ENCODE data around the gene FADS2. TPM values are rescaled to one million over a fixed set of nuclear protein-coding genes. Genes with fewer than 3 reads are reported as not detected.

FADS2 gene
- total RNA-seq, 4 donors from 2014 or later: 2.7 to 28.8 (median 3.9) TPM

- Histone ChIP-seq H3K36me3 (no peaks in the 10 kb centered on the region), H3K4me3 (no peak overlapping the region), H3K4me1 (peaks cover 0 to 6% (median 0%) of the 10 kb centered on the region in 4 donors), H3K27me3 (peaks cover 9% of the 10 kb centered on the region), H3K27ac (no peak overlapping the region), H3K9me3 (no peaks in the 10 kb centered on the region)
- TF ChIP-seq EP300 (IDR thresholded peaks at IDR 0.05; ENCODE audit: low read depth) (no peak), POLR2AphosphoS5 (IDR thresholded peaks at IDR 0.05) (no peak), CTCF (IDR thresholded peaks at IDR 0.05) (no peak), POLR2A (IDR thresholded peaks at IDR 0.05) (no peak)
- no peak for DNase-seq
- WGBS, 2 donors (ENCODE audit: low coverage in 1 of 2): 74% methylated on average over 18 of the region's 18 CpGs; no CpG with 5 or more reads in 1 of the 2 donors
- in situ Hi-C loops (cut with MboI; ENCODE audit: low pct_ligation_motif_present in 1 of 4, low pct_unique_long_range_greater_than_20kb in 1 of 4, low sequenced_read_pairs in 3 of 4) (loop anchor here in 2 of 4 donors (25.0 kb wide), 1 partner anchor 446 kb away; no protein-coding TSS in a partner anchor), intact Hi-C loops (cut with DNase I; ENCODE audit: low total_unique reads) (no loop called here)
Observed at GRCh38 chr11:61866231-61866957, 38.3 kb downstream of the FADS2 start.

DNA sequence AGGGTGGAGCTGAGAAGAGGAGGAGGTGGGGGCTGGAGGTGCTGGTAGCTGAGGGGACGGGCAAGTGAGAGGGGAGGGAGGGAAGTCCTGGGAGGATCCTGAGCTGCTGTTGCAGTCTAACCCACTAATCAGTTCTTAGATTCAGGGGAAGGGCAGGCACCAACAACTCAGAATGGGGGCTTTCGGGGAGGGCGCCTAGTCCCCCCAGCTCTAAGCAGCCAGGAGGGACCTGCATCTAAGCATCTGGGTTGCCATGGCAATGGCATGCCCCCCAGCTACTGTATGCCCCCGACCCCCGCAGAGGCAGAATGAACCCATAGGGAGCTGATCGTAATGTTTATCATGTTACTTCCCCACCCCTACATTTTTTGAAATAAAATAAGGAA, 38.9 kb downstream of the FADS2 start:
- H3K4me1 ChIP-seq: peaks cover 0 to 8% (median 0%) of the 10 kb centered on the region in 4 donors
- peaks cover 13% of the 10 kb centered on the region for H3K27me3 ChIP-seq
- in situ Hi-C loops (cut with MboI; ENCODE audit: low pct_ligation_motif_present in 1 of 4, low pct_unique_long_range_greater_than_20kb in 1 of 4, low sequenced_read_pairs in 3 of 4) (loop anchor here in 2 of 4 donors (25.0 kb wide), 1 partner anchor 445 kb away; no protein-coding TSS in a partner anchor), intact Hi-C loops (cut with DNase I; ENCODE audit: low total_unique reads) (no loop called here)
- no peaks in the 10 kb centered on the region for H3K36me3 ChIP-seq
- H3K4me3 ChIP-seq: no peak overlapping the region
- DNase-seq: no peak
- WGBS, 2 donors (ENCODE audit: low coverage in 1 of 2): 92% methylated on average over 6 of the region's 6 CpGs; no CpG with 5 or more reads in 1 of the 2 donors
- H3K27ac ChIP-seq: no peak overlapping the region
- no peak for TF ChIP-seq POLR2AphosphoS5 (IDR thresholded peaks at IDR 0.05)
- no peaks in the 10 kb centered on the region for H3K9me3 ChIP-seq

GRCh38 chr11:61868571-61869428, 40.7 kb downstream of the FADS2 start:
- no peak for DNase-seq
- H3K4me3 ChIP-seq: no peak overlapping the region
- 91% methylated on average over 10 of the region's 14 CpGs; no CpG with 5 or more reads in 1 of the 2 donors for WGBS, 2 donors (ENCODE audit: low coverage in 1 of 2)
- TF ChIP-seq CTCF (IDR thresholded peaks at IDR 0.05): no peak
- in situ Hi-C loops (cut with MboI; ENCODE audit: low pct_ligation_motif_present in 1 of 4, low pct_unique_long_range_greater_than_20kb in 1 of 4, low sequenced_read_pairs in 3 of 4): loop anchor here in 2 of 4 donors (25.0 kb wide), 1 partner anchor 444 kb away; no protein-coding TSS in a partner anchor
- peaks cover 13% of the 10 kb centered on the region for H3K27me3 ChIP-seq
- H3K4me1 ChIP-seq: peaks cover 0 to 8% (median 0%) of the 10 kb centered on the region in 4 donors
- no peak overlapping the region for H3K27ac ChIP-seq
- intact Hi-C loops (cut with DNase I; ENCODE audit: low total_unique reads): no loop called here
- no peaks in the 10 kb centered on the region for H3K36me3 ChIP-seq
- H3K9me3 ChIP-seq: no peaks in the 10 kb centered on the region

- peaks cover 0 to 8% (median 0%) of the 10 kb centered on the region in 4 donors for H3K4me1 ChIP-seq
- no peaks in the 10 kb centered on the region for H3K9me3 ChIP-seq
- H3K4me3 ChIP-seq: no peak overlapping the region
- intact Hi-C loops (cut with DNase I; ENCODE audit: low total_unique reads): no loop called here
- peaks cover 13% of the 10 kb centered on the region for H3K27me3 ChIP-seq
- no peak overlapping the region for H3K27ac ChIP-seq
- in situ Hi-C loops (cut with MboI; ENCODE audit: low pct_ligation_motif_present in 1 of 4, low pct_unique_long_range_greater_than_20kb in 1 of 4, low sequenced_read_pairs in 3 of 4): loop anchor here in 2 of 4 donors (25.0 kb wide), 1 partner anchor 443 kb away; no protein-coding TSS in a partner anchor
- DNase-seq: no peak
- no peak for TF ChIP-seq CTCF (IDR thresholded peaks at IDR 0.05)
- TF ChIP-seq POLR2A (IDR thresholded peaks at IDR 0.05): no peak
- no peak for TF ChIP-seq EP300 (IDR thresholded peaks at IDR 0.05; ENCODE audit: low read depth)
- TF ChIP-seq POLR2AphosphoS5 (IDR thresholded peaks at IDR 0.05): no peak
- no peaks in the 10 kb centered on the region for H3K36me3 ChIP-seq
- 57% methylated on average over 4 of the region's 4 CpGs; no CpG with 5 or more reads in 1 of the 2 donors for WGBS, 2 donors (ENCODE audit: low coverage in 1 of 2)
Observed at GRCh38 chr11:61869429-61869707, 41.3 kb downstream of the FADS2 start.

All from transverse colon (tissue), 4 donors.